ENCODE data around the gene KIAA0753. TPM values are rescaled to one million over a fixed set of nuclear protein-coding genes. Genes with fewer than 3 reads are reported as not detected.
A peak's percentile ranks its signal among the peaks of the same experiment; 100 is the strongest.
"Not testable (repeated sequence)": the region's sequence is repeated elsewhere in the genome, so short reads cannot be mapped to it uniquely, and the experiment has no call there.

Gene KIAA0753
- total RNA-seq, 2 donors from 2014 or later, result 14.1 to 15.8 TPM

GRCh38 chr17:6578491-6578890, 62.0 kb downstream of the KIAA0753 start:
- no peak for DNase-seq
- no peak for ATAC-seq
- intact Hi-C loops (cut with DNase I, micrococcal nuclease), result no loop called here

GRCh38 chr17:6577686-6578263, 62.7 kb downstream of the KIAA0753 start:
- DNase-seq (peak; percentile 63 to 79), ATAC-seq (peak; percentile 95)
- intact Hi-C loops (cut with DNase I, micrococcal nuclease), result no loop called here

GRCh38 chr17:6576038-6576785, 64.3 kb downstream of the KIAA0753 start:
- ATAC-seq, result no peak
- intact Hi-C loops (cut with DNase I, micrococcal nuclease), result no loop called here

GRCh38 chr17:6575596-6575988, 64.9 kb downstream of the KIAA0753 start:
- intact Hi-C loops (cut with DNase I, micrococcal nuclease), result no loop called here
- ATAC-seq (no peak), DNase-seq (no peak)

More at GRCh38 chr17:6576038-6576785, 64.3 kb downstream of the KIAA0753 start:
- DNase-seq, result no peak

GRCh38 chr17:6574687-6575595, 65.6 kb downstream of the KIAA0753 start:
- peak in 1 of 2 donors; percentile 31 for DNase-seq
- intact Hi-C loops (cut with DNase I, micrococcal nuclease), result no loop called here
- ATAC-seq, result no peak

- intact Hi-C loops (cut with DNase I, micrococcal nuclease), result no loop called here
- ATAC-seq (no peak), DNase-seq (no peak)
These were observed 66.4 kb downstream of the KIAA0753 start for GRCh38 chr17:6573982-6574686.

GRCh38 chr17:6573495-6573894, 67.0 kb downstream of the KIAA0753 start:
- ATAC-seq; DNase-seq; intact Hi-C loops (cut with DNase I, micrococcal nuclease): not testable (repeated sequence)

- DNase-seq (no peak), ATAC-seq (no peak)
- intact Hi-C loops (cut with DNase I, micrococcal nuclease), result no loop called here
These were observed 67.5 kb downstream of the KIAA0753 start for GRCh38 chr17:6572972-6573370.

- intact Hi-C loops (cut with DNase I, micrococcal nuclease), result no loop called here
- no peak for ATAC-seq
- DNase-seq, result no peak
These were observed 69.1 kb downstream of the KIAA0753 start for GRCh38 chr17:6571452-6571781.

- no peak for DNase-seq
- intact Hi-C loops (cut with DNase I, micrococcal nuclease), result no loop called here
These were observed 69.6 kb downstream of the KIAA0753 start for GRCh38 chr17:6570731-6571451.

GRCh38 chr17:6569370-6570285, 70.9 kb downstream of the KIAA0753 start:
- DNase-seq, result no peak
- ATAC-seq, result no peak
- intact Hi-C loops (cut with DNase I, micrococcal nuclease), result loop anchor here in 1 of 2 donors (10.0 kb wide), 1 partner anchor 65 kb away; no protein-coding TSS in a partner anchor

More at GRCh38 chr17:6570731-6571451, 69.6 kb downstream of the KIAA0753 start:
- no peak for ATAC-seq

- ATAC-seq, result peak; percentile 7
- intact Hi-C loops (cut with DNase I, micrococcal nuclease), result loop anchor here in 1 of 2 donors (10.0 kb wide), 1 partner anchor 63 kb away; no protein-coding TSS in a partner anchor
- DNase-seq, result no peak
These were observed 72.2 kb downstream of the KIAA0753 start for GRCh38 chr17:6568184-6568758.

GRCh38 chr17:6567528-6568183, 72.9 kb downstream of the KIAA0753 start:
- ATAC-seq (peak; percentile 60), DNase-seq (no peak)
- intact Hi-C loops (cut with DNase I, micrococcal nuclease), result loop anchor here in 1 of 2 donors (10.0 kb wide), 1 partner anchor 63 kb away; no protein-coding TSS in a partner anchor

GRCh38 chr17:6561446-6561845, 79.1 kb downstream of the KIAA0753 start:
- intact Hi-C loops (cut with DNase I, micrococcal nuclease), result loop anchor here in 1 of 2 donors (10.0 kb wide), 1 partner anchor 57 kb away; no protein-coding TSS in a partner anchor
- DNase-seq, result no peak

GRCh38 chr17:6560496-6560895, 80.0 kb downstream of the KIAA0753 start:
- intact Hi-C loops (cut with DNase I, micrococcal nuclease), result loop anchor here in 1 of 2 donors (10.0 kb wide), 1 partner anchor 56 kb away; no protein-coding TSS in a partner anchor
- no peak for DNase-seq
- ATAC-seq, result no peak

More at GRCh38 chr17:6561446-6561845, 79.1 kb downstream of the KIAA0753 start:
- ATAC-seq, result no peak

- ATAC-seq (no peak), DNase-seq (no peak)
- intact Hi-C loops (cut with DNase I, micrococcal nuclease), result loop anchor here in 1 of 2 donors (10.0 kb wide), 1 partner anchor 55 kb away; no protein-coding TSS in a partner anchor
These were observed 80.7 kb downstream of the KIAA0753 start for GRCh38 chr17:6559753-6560215.

Measured in left colon (tissue), 2 donors.